GM12874 (cell line): ENCODE data around the gene TEX54.

ENCODE experiments used
- TF ChIP-seq, protein P1 (sequence below): IDR thresholded peaks from 2 replicates; pipeline ENCODE4 v1.5.1; 2011; ENCODE audit warnings: low read depth, mild to moderate bottlenecking, control low read depth, low read length, moderate library complexity; ENCODE audit not compliant: insufficient read depth

The TEX54 gene

DNA sequence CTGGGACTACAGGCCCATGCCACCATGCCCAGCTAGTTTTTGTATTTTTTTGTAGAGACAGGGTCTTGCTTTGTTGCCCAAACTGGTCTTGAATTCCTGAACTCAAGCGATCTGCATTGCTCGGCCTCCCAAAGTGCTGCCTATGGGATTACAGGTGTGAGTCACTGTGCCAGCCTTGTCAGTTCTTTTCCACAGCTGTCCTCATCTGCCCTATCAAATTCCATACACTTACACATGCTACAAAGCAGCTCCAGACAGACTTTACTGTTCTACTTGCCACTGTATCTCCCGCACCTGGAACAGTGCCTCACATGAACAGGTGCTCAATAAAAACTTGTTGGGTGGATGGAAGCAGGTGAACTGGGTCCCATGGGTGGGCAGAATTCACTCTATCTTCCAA, 9.0 kb downstream of the TEX54 start:
- TF ChIP-seq, protein P1, sequence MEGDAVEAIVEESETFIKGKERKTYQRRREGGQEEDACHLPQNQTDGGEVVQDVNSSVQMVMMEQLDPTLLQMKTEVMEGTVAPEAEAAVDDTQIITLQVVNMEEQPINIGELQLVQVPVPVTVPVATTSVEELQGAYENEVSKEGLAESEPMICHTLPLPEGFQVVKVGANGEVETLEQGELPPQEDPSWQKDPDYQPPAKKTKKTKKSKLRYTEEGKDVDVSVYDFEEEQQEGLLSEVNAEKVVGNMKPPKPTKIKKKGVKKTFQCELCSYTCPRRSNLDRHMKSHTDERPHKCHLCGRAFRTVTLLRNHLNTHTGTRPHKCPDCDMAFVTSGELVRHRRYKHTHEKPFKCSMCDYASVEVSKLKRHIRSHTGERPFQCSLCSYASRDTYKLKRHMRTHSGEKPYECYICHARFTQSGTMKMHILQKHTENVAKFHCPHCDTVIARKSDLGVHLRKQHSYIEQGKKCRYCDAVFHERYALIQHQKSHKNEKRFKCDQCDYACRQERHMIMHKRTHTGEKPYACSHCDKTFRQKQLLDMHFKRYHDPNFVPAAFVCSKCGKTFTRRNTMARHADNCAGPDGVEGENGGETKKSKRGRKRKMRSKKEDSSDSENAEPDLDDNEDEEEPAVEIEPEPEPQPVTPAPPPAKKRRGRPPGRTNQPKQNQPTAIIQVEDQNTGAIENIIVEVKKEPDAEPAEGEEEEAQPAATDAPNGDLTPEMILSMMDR: no peak

DNA sequence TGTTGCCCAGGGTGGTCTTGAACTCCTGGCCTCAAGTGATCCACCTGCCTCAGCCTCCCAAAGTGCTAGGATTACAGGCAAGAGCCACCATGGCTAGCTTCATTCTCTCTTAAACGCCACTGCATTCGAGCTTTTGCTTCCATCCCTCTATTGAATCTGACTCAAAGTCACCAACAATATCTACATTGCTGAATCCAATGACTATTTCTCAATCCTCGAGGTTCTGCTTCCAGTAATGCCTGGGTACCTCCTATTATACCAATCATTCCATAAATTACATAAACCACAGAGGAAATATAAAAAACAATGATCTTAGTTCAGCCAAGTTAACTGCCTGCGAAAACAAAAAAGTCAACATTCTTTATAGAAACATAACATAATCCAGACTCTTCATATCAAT, 15.5 kb downstream of the TEX54 start:
- TF ChIP-seq, protein P1: no peak

DNA sequence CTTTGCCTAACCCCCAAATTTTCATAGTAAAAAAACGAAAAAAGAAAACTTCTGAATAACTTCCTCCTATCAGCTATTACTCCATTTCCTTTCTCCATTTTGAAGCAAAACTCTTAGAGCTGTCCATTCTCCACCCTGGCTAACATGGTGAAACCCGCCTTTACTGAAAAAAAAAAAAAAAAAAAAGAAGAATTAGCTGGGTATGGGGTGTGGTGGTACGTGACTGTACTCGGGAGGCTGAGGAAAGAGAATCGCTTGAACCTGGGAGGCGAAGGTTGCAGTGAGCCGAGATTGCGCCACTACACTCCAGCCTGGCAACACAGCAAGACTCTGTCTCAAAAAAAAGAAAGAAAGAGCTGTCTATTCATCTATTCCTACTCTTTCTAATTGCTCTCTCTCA, 16.1 kb downstream of the TEX54 start:
- TF ChIP-seq, protein P1: no peak

DNA sequence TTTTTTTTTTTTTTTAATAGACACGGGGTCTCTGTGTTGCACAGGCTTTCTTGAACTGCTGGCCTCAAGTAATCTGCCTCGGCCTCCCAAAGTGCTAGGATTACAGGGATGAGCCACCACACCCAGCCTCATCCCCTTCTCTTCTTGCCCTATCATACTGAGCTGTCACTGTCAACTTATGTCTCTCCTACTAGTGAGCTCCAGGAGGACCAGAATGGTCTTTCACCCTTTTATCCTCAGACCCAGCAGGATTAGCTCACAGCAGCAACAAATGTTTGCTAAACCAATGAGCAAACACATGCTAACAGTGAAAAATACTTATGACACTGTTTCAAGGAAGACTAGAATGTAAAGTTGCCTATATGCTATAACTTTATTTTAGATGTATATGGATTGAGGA, 21.0 kb downstream of the TEX54 start:
- TF ChIP-seq, protein P1: no peak

DNA sequence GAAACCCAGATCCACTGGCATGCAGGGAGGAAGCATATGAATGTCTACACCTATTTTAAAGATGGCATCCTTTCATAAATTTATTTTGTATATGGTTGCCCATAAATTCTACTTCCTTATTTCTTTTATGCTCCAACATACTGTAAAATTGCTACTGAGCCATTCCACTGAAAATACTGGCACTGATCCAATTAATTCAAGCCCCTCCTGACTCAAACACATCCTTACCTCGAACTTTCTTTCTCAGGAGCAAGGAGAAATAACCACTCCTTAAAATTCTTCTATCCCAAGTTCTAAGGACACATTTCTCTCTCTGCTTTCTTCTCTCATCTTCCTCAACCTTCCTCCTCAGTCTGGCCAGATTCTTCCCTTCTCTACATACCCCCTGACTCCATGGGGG, 21.9 kb downstream of the TEX54 start:
- TF ChIP-seq, protein P1: no peak

DNA sequence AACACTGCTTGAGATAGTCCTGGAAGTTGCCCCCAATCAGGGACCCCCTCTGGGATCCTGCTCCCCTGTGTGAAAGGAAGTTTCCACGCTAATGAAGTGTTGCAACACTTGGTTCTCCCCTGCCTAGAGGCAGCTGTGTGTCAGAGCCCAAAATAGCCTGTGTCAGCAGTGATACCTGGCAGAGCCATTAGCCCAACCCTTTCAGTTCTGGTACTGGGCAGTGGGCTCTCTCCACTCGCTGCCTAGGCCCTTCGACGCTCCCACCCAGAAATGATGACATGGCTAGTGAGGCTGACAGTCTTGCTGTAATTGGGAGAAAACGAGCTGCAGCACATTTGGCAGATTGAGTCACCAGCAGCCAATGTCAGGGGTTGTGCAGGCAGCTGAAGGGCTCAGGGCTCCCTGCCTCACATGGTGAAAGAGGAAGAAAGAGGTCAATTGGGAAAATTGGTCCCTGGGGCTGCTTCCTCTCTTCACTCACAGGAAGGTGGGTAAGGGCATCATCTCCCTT, 26.0 kb downstream of the TEX54 start:
- TF ChIP-seq, protein P1: no peak

DNA sequence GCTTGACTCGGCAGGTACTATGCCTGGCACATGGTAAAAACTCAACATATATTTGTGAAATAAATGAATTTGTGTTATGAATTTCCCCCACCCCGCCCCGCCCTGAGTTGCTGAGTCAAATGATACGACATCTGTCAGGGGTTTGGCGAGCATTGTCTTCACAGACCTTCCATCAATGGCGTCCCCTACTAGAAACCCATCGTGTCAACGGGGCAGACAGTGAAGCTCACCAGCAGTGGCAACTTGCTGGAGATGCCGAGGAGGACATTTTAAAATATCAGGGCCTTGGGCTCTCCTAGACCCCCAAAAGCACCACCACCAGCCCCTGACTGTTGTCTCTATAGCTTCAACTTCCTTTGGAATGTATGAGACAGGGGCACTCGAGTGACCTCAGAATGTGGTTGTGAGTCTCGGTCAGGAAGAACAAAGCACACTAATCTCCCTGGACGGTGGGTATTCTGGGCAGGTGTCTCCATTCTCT, 26.6 kb downstream of the TEX54 start:
- TF ChIP-seq, protein P1: no peak
